Progenitor cell of endocrine pancreas (in vitro differentiated cells): ENCODE results near the gene KIAA0232. TPM values are rescaled to one million over a fixed set of nuclear protein-coding genes. Genes with fewer than 3 reads are reported as not detected.

ENCODE experiments used
- DNase-seq: peaks from one replicate; pipeline ENCODE4 v3.0.0; 2021; ENCODE audit warnings: low spot score; ENCODE audit not compliant: unreplicated experiment
- H3K27ac Mint-ChIP-seq: 2 replicates; pipeline ENCODE4 v1.8.0; 2021; ENCODE audit warnings: mild to moderate bottlenecking, moderate library complexity, mixed read lengths
- H3K27me3 Mint-ChIP-seq: 2 replicates; pipeline ENCODE4 v1.8.0; 2021; ENCODE audit warnings: mixed read lengths
- H3K36me3 Mint-ChIP-seq: 2 replicates; pipeline ENCODE4 v1.8.0; 2022; ENCODE audit warnings: mixed read lengths; ENCODE audit not compliant: insufficient read depth
- H3K4me1 Mint-ChIP-seq: 2 replicates; pipeline ENCODE4 v1.8.0; 2021; ENCODE audit warnings: low read depth, mixed read lengths
- H3K4me3 Mint-ChIP-seq: 2 replicates; pipeline ENCODE4 v1.8.0; 2021; ENCODE audit warnings: low read depth, mild to moderate bottlenecking, moderate library complexity, mixed read lengths
- H3K9me3 Mint-ChIP-seq: 2 replicates; pipeline ENCODE4 v1.8.0; 2021; ENCODE audit warnings: low read depth, mixed read lengths
- total RNA-seq: library from RNA; stranded (reverse); gene quantifications from 2 replicates; pipeline ENCODE4 v1.2.1, GENCODE V29; 2021
- TF ChIP-seq, protein P1 (sequence below): fragments of 200-600 bp; sonication (generic); IDR thresholded peaks from one replicate; pipeline ENCODE4 v1.5.0; 2021; ENCODE audit warnings: antibody characterized with exemption, mild to moderate bottlenecking; ENCODE audit not compliant: unreplicated experiment

Gene KIAA0232
- total RNA-seq, 1 donor from 2014 or later: 52.8 TPM

DNA sequence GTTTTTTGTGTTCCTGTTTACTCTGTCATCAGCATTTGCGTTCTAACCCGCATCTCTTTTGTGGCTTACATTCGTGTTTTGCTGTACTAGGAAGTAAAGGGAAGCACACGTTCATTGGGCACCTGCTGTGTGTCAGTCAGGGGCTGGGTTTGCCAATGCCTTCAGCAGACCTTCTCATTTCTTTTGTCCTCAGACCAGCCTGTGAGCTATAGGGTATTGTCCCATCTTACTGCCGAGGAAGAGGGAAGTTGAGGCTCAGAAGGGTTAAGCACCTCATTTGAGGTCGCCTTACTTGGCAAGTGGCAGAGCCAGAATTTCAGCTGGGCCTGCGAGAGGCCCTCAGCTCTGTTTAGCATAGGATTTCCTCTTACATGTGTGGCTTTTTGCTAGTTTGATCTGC lies 135.8 kb downstream of the KIAA0232 start:
- Mint-ChIP-seq H3K27ac (no peak overlapping the region), H3K4me3 (no peak overlapping the region), H3K36me3 (no peaks in the 10 kb centered on the region), H3K4me1 (peaks cover 44% of the 10 kb centered on the region), H3K9me3 (no peaks in the 10 kb centered on the region), H3K27me3 (no peaks in the 10 kb centered on the region)
- no peak for DNase-seq
- TF ChIP-seq, protein P1, sequence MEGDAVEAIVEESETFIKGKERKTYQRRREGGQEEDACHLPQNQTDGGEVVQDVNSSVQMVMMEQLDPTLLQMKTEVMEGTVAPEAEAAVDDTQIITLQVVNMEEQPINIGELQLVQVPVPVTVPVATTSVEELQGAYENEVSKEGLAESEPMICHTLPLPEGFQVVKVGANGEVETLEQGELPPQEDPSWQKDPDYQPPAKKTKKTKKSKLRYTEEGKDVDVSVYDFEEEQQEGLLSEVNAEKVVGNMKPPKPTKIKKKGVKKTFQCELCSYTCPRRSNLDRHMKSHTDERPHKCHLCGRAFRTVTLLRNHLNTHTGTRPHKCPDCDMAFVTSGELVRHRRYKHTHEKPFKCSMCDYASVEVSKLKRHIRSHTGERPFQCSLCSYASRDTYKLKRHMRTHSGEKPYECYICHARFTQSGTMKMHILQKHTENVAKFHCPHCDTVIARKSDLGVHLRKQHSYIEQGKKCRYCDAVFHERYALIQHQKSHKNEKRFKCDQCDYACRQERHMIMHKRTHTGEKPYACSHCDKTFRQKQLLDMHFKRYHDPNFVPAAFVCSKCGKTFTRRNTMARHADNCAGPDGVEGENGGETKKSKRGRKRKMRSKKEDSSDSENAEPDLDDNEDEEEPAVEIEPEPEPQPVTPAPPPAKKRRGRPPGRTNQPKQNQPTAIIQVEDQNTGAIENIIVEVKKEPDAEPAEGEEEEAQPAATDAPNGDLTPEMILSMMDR: no peak

GRCh38 chr4:6920171-6920570 lies 137.6 kb downstream of the KIAA0232 start:
- peaks cover 44% of the 10 kb centered on the region for H3K4me1 Mint-ChIP-seq
- peaks cover 12% of the 10 kb centered on the region for H3K36me3 Mint-ChIP-seq
- H3K9me3 Mint-ChIP-seq: no peaks in the 10 kb centered on the region
- TF ChIP-seq, protein P1: no peak
- H3K27me3 Mint-ChIP-seq: no peaks in the 10 kb centered on the region
- H3K4me3 Mint-ChIP-seq: no peak overlapping the region
- no peak for DNase-seq
- H3K27ac Mint-ChIP-seq: no peak overlapping the region

DNA sequence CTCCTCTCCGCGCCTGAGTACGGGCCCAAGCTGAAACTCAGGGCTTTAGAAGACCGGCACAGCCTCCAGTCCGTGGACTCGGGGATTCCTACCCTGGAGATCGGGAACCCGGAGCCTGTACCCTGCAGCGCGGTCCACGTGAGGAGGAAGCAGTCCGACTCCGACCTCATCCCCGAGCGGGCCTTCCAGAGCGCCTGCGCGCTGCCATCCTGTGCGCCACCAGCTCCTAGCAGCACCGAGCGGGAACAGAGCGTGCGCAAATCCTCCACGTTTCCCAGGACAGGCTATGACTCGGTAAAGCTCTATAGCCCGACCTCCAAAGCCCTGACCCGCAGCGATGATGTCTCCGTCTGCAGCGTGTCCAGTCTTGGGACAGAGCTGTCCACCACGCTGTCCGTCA lies 141.0 kb downstream of the KIAA0232 start:
- no peak overlapping the region for H3K27ac Mint-ChIP-seq
- TF ChIP-seq, protein P1: no peak

GRCh38 chr4:6924361-6924779 lies 141.8 kb downstream of the KIAA0232 start:
- TF ChIP-seq, protein P1: no peak
- no peak overlapping the region for H3K27ac Mint-ChIP-seq
- DNase-seq: no peak
- H3K4me1 Mint-ChIP-seq: peaks cover 30% of the 10 kb centered on the region
- H3K27me3 Mint-ChIP-seq: no peaks in the 10 kb centered on the region
- H3K4me3 Mint-ChIP-seq: no peak overlapping the region
- H3K9me3 Mint-ChIP-seq: no peaks in the 10 kb centered on the region
- H3K36me3 Mint-ChIP-seq: peaks cover 14% of the 10 kb centered on the region

More for the DNA sequence above, 141.0 kb downstream of the KIAA0232 start:
- Mint-ChIP-seq H3K4me3 (no peak overlapping the region), H3K4me1 (peaks cover 28% of the 10 kb centered on the region), H3K9me3 (no peaks in the 10 kb centered on the region), H3K27me3 (no peaks in the 10 kb centered on the region), H3K36me3 (peaks cover 14% of the 10 kb centered on the region)
- no peak for DNase-seq

DNA sequence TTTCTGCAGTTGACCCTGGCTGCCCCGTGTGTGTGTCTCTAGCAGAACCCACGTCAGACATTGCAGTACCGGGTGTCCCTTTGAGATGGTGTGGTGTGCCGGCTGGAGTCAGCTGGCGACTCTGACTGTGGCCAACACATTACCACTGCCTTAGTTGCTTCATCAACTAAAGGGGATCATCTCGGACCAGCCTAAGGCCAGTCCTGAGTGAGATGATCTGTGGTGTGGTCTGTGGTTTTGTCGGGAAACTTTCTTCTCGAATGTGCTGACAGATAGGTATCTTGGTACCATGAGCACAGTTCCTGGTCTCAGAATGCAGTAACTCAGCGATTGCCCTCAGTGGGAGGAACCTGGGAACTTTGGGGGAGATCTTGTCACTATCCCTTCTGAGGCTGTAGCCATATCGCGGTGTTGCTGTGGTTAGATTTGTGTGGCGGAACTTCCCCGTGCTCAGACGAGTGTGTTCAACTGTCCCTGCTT lies 142.9 kb downstream of the KIAA0232 start:
- Mint-ChIP-seq H3K4me3 (no peak overlapping the region), H3K36me3 (peaks cover 14% of the 10 kb centered on the region)

More for the DNA sequence above, 142.9 kb downstream of the KIAA0232 start:
- Mint-ChIP-seq H3K27ac (peak overlapping the region; percentile 33), H3K9me3 (no peaks in the 10 kb centered on the region), H3K27me3 (no peaks in the 10 kb centered on the region), H3K4me1 (peaks cover 33% of the 10 kb centered on the region)
- no peak for DNase-seq
- TF ChIP-seq, protein P1: no peak
